SU-DHL-6 (cell line): ENCODE data around the gene TBCK.

Experiments
- EZH2phosphoT487 ChIP-seq: fragments of 200-600 bp; sonication (generic), shearing (Covaris generic); conservative IDR thresholded peaks from 2 replicates; pipeline ENCODE4 v1.6.1; 2018; ENCODE audit warnings: mild to moderate bottlenecking, antibody characterized with exemption, low read length, moderate library complexity, mixed read lengths
- TF ChIP-seq, protein P1 (sequence below): fragments of 200-600 bp; sonication (generic); IDR thresholded peaks from one replicate; pipeline ENCODE4 v1.5.1; 2017; ENCODE audit warnings: antibody characterized with exemption, mild to moderate bottlenecking, low read length, moderate library complexity; ENCODE audit not compliant: insufficient read depth, poor library complexity, severe bottlenecking

DNA sequence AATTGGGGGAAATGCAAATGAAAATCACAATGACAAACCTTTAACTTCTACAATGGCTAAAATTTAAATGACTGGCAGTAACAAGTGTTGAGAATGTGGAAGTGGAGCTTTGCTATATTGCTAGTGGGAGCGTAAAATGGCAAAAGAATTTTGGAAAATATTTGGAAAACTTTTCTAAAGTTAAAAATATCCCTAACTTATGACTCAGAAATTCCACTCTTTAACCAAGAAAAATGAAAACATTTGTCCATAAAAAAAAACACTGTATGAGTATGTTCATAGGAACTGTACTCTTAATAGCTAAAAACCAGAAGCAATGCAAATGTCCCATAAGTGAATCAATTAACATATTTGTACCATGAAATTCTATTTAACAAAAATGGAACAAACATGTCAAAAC is 3.6 kb downstream of the TBCK start:
- TF ChIP-seq, protein P1, sequence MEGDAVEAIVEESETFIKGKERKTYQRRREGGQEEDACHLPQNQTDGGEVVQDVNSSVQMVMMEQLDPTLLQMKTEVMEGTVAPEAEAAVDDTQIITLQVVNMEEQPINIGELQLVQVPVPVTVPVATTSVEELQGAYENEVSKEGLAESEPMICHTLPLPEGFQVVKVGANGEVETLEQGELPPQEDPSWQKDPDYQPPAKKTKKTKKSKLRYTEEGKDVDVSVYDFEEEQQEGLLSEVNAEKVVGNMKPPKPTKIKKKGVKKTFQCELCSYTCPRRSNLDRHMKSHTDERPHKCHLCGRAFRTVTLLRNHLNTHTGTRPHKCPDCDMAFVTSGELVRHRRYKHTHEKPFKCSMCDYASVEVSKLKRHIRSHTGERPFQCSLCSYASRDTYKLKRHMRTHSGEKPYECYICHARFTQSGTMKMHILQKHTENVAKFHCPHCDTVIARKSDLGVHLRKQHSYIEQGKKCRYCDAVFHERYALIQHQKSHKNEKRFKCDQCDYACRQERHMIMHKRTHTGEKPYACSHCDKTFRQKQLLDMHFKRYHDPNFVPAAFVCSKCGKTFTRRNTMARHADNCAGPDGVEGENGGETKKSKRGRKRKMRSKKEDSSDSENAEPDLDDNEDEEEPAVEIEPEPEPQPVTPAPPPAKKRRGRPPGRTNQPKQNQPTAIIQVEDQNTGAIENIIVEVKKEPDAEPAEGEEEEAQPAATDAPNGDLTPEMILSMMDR, result no peak
- no peak for TF ChIP-seq EZH2phosphoT487
